Measurements from ENCODE around the gene IGFBP5. TPM values are rescaled to one million over a fixed set of nuclear protein-coding genes. Genes with fewer than 3 reads are reported as not detected.

The IGFBP5 gene
- total and polyA plus RNA-seq, 2 donors (not counting 1 experiment from before 2014, with no cell fraction given) = not detected

- intact Hi-C loops (cut with micrococcal nuclease) = no loop called here
- Histone ChIP-seq H4K20me1 (ENCODE audit: control insufficient read depth, insufficient read depth, low read length, poor library complexity, severe bottlenecking) (no peaks in the 10 kb centered on the region), H3K36me3 (replicated peaks in 1 of 2; ENCODE audit: control extremely low read depth in 1 of 2, control insufficient read depth in 1 of 2, extremely low read depth in 1 of 2, insufficient read depth in 2 of 2, low read length in 1 of 2) (no peaks in the 10 kb centered on the region), H2AFZ (ENCODE audit: insufficient read depth, low read depth, low read length, poor library complexity, severe bottlenecking) (no peak overlapping the region), H3K4me1 (ENCODE audit: control insufficient read depth in 2 of 2, insufficient read depth in 2 of 2, low read length in 2 of 2) (peaks cover 21 to 26% of the 10 kb centered on the region in 2 donors), H3K9ac (ENCODE audit: low read length) (no peak overlapping the region), H3K4me3 (ENCODE audit: control extremely low read depth in 1 of 5, extremely low read depth in 1 of 5, insufficient read depth in 1 of 5, low read depth in 2 of 5, low read length in 4 of 5) (no peak overlapping the region), H3K4me2 (replicated peaks; ENCODE audit: low read depth, low read length, poor library complexity, severe bottlenecking) (no peak overlapping the region), H3K27me3 (replicated peaks in 1 of 4; ENCODE audit: control extremely low read depth in 1 of 4, control insufficient read depth in 3 of 4, insufficient read depth in 4 of 4, low read length in 3 of 4) (peaks cover 0 to 65% (median 28%) of the 10 kb centered on the region in 4 experiments), H3K9me3 (ENCODE audit: control extremely low read depth in 1 of 3, control insufficient read depth in 2 of 3, insufficient read depth in 1 of 3, low read length in 2 of 3) (peaks cover 0 to 5% (median 0%) of the 10 kb centered on the region in 3 donors), H3K79me2 (ENCODE audit: control insufficient read depth, insufficient read depth, low read length) (no peaks in the 10 kb centered on the region), H3K27ac (ENCODE audit: low read length in 2 of 2) (no peak overlapping the region)
- no peak for ATAC-seq (ENCODE audit: low read depth)
- no peak for DNase-seq
- Mint-ChIP-seq H3K4me3 (no peak overlapping the region), H3K9me3 (ENCODE audit: insufficient read depth) (no peaks in the 10 kb centered on the region), H3K27me3 (peaks cover 63% of the 10 kb centered on the region), H3K27ac (no peak overlapping the region), H3K4me1 (peaks cover 22% of the 10 kb centered on the region)
- POLR2A ChIA-PET = no interaction called here
- no peak for TF ChIP-seq EZH2 (IDR thresholded peaks at IDR 0.05; ENCODE audit: borderline replicate concordance, insufficient read depth, low read depth, low read length, poor library complexity, severe bottlenecking)
- TF ChIP-seq, protein P1, sequence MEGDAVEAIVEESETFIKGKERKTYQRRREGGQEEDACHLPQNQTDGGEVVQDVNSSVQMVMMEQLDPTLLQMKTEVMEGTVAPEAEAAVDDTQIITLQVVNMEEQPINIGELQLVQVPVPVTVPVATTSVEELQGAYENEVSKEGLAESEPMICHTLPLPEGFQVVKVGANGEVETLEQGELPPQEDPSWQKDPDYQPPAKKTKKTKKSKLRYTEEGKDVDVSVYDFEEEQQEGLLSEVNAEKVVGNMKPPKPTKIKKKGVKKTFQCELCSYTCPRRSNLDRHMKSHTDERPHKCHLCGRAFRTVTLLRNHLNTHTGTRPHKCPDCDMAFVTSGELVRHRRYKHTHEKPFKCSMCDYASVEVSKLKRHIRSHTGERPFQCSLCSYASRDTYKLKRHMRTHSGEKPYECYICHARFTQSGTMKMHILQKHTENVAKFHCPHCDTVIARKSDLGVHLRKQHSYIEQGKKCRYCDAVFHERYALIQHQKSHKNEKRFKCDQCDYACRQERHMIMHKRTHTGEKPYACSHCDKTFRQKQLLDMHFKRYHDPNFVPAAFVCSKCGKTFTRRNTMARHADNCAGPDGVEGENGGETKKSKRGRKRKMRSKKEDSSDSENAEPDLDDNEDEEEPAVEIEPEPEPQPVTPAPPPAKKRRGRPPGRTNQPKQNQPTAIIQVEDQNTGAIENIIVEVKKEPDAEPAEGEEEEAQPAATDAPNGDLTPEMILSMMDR (IDR thresholded peaks at IDR 0.05) = no peak
- 100% methylated on average over 2 of the region's 3 CpGs for WGBS (ENCODE audit: insufficient coverage)
- CTCF ChIA-PET = no interaction called here
These were observed 6.0 kb downstream of the IGFBP5 start for GRCh38 chr2:216689397-216689796.

DNA sequence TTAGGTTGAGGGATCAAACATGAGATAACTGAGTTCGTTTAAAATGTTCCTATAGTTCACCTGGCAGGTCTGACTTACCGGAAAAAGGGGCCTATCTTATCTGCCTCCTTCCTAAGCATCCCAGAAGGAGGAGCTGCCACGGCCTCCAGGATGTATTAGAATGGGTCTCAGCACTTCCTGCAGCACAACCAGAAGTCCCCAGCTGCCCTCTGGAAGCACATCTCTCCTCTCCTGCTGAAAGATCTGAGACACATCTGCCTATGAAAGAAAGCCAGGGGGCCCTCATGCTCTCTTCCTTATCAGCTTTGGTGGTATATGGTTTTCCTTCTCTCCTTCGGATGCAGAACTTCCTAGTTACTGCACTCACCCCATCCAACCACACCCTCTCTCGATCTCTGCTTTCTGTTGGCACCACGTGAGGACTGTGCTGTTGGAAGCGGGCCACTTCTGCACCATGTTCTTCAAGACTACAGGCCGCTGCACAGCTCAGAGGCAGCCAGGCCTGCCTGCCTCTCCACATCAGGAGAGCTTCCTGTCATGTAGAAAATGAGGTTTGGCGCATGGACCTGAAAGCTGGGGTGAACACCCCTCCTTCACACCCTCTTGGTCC, 6.5 kb downstream of the IGFBP5 start:
- Histone ChIP-seq H3K4me1 (ENCODE audit: control insufficient read depth in 2 of 2, insufficient read depth in 2 of 2, low read length in 2 of 2) (peaks cover 16 to 21% of the 10 kb centered on the region in 2 donors), H4K20me1 (ENCODE audit: control insufficient read depth, insufficient read depth, low read length, poor library complexity, severe bottlenecking) (no peaks in the 10 kb centered on the region), H3K4me2 (replicated peaks; ENCODE audit: low read depth, low read length, poor library complexity, severe bottlenecking) (no peak overlapping the region), H3K9ac (ENCODE audit: low read length) (no peak overlapping the region), H3K4me3 (ENCODE audit: control extremely low read depth in 1 of 5, extremely low read depth in 1 of 5, insufficient read depth in 1 of 5, low read depth in 2 of 5, low read length in 4 of 5) (no peak overlapping the region), H3K27ac (ENCODE audit: low read length in 2 of 2) (no peak overlapping the region), H2AFZ (ENCODE audit: insufficient read depth, low read depth, low read length, poor library complexity, severe bottlenecking) (no peak overlapping the region), H3K9me3 (ENCODE audit: control extremely low read depth in 1 of 3, control insufficient read depth in 2 of 3, insufficient read depth in 1 of 3, low read length in 2 of 3) (peaks cover 0 to 4% (median 0%) of the 10 kb centered on the region in 3 donors), H3K79me2 (ENCODE audit: control insufficient read depth, insufficient read depth, low read length) (no peaks in the 10 kb centered on the region), H3K27me3 (replicated peaks in 1 of 4; ENCODE audit: control extremely low read depth in 1 of 4, control insufficient read depth in 3 of 4, insufficient read depth in 4 of 4, low read length in 3 of 4) (peaks cover 0 to 59% (median 25%) of the 10 kb centered on the region in 4 experiments), H3K36me3 (replicated peaks in 1 of 2; ENCODE audit: control extremely low read depth in 1 of 2, control insufficient read depth in 1 of 2, extremely low read depth in 1 of 2, insufficient read depth in 2 of 2, low read length in 1 of 2) (no peaks in the 10 kb centered on the region)
- CTCF ChIA-PET = no interaction called here
- no peak for DNase-seq
- TF ChIP-seq, protein P1 (IDR thresholded peaks at IDR 0.05) = no peak
- no peak for TF ChIP-seq EZH2 (IDR thresholded peaks at IDR 0.05; ENCODE audit: borderline replicate concordance, insufficient read depth, low read depth, low read length, poor library complexity, severe bottlenecking)
- peaks cover 64% of the 10 kb centered on the region for H3K27me3 Mint-ChIP-seq
- WGBS (ENCODE audit: insufficient coverage) = 69% methylated on average over 6 of the region's 9 CpGs
- intact Hi-C loops (cut with micrococcal nuclease) = no loop called here
- no peaks in the 10 kb centered on the region for H3K9me3 Mint-ChIP-seq (ENCODE audit: insufficient read depth)
- POLR2A ChIA-PET = no interaction called here
- ATAC-seq (ENCODE audit: low read depth) = no peak
- H3K27ac Mint-ChIP-seq = no peak overlapping the region
- H3K4me1 Mint-ChIP-seq = peaks cover 21% of the 10 kb centered on the region
- no peak overlapping the region for H3K4me3 Mint-ChIP-seq

Data from B cell (primary cell).